GM19023 (cell line): ENCODE data around the gene CDK6.
"Not testable (repeated sequence)": the region's sequence is repeated elsewhere in the genome, so short reads cannot be mapped to it uniquely, and the experiment has no call there.

Experiments
- ATAC-seq: cut with Tn5 transposase; IDR thresholded peaks from one replicate; pipeline ENCODE4 v1.9.1; 2021; ENCODE audit warnings: mild to moderate bottlenecking, moderate library complexity; ENCODE audit not compliant: unreplicated experiment

The CDK6 gene

DNA sequence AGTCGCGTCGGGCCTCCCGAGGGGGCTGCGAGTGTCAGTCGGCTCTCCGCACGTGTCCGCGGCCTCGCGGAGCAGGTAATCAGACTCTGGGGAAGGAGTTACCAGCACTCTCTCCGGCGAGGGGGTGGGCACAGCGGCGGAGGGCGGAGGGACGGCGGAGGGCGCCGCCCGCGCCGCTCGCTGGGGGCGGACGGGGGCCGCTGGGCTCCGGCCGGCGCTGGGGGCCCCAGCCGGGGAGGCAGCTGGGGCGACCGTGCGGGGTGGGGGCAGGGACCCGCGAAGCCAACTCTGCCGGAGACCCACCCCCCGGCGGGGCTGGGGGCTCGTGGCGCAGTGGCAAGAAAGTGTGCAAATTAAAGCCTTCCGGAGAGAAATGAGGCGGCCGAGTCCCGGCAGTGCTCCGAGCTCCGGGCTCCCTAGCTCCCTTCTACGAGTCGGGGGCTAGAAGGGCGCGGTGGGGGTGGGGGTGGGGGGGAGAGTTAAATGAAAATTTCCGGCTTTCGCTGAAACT, at the start of gene CDK6:
CDK6 (minus strand) TSS at position 85 of the 511 bp plus-strand sequence. CDS start 3,250 bp downstream, outside the sequence.
- peak; percentile 33 for ATAC-seq

DNA sequence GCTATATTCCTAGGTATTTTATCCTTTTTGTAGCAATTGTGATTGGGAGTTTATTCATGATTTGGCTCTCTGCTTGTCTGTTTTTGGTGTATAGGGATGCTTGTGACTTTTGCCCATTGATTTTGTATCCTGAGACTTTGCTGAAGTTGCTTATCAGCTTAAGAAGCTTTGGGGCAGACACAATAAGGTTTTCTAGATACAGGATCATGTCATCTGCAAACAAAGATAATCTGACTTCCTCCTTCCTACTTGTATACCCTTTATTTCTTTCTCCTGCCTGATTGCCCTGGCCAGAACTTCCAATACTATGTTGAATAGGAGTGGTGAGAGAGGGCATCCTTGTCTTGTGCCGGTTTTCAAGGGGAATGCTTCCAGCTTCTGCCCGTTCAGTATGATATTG, 49.7 kb upstream of the CDK6 start:
- ATAC-seq = not testable (repeated sequence)

DNA sequence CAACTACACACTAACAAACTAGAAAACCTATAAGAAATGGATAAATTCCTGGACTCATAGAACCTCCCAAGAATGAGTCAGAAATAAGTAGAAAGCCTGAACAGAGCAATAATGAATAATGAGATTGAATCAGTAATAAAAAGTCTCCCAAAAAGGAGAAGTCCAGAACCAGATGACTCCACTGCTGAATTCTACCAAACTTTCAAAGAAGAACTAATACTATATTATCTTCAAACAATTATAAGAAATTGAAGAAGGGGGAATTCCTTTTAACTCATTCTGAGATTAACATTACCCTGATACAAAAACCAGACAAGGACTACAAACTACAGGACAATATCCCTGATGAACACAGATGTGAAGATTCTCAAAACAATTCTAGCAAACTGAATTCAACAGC, 47.8 kb upstream of the CDK6 start:
- ATAC-seq = no peak

DNA sequence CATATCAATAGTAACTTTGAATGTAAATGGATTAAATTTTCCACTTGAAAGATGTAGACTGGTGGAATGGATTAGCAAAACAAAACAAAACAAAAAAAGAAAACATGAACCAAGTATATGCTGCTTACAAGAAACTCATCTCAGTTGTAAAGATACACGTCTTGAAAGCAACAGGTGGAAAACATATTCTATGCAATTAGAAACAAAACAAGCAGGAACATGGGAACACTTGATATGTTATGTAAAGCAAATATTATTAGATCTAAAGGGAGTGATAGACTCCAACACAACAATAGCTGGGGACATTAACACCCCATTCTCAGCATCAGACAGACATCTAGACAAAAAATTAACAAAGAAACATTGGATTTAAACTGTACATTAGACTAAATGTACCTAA, 46.4 kb upstream of the CDK6 start:
- no peak for ATAC-seq

DNA sequence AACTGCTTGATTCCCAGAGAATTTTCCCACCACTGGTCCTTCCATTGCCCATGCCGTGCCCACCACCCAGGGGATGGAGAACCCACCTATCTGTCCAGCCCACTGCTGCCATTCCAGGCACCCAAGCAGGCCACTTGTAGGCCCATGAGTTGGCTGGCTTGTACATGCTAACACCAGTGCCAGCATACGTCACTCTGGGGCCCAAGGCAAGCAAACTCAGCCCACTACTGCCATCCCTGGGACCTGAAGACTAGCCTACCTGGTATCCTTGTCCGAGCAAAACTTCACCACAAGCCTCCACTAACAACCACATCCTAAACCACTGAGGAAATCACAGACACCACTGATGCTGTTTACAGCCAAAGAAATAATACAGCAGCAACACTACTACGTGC, 44.7 kb upstream of the CDK6 start:
- no peak for ATAC-seq

DNA sequence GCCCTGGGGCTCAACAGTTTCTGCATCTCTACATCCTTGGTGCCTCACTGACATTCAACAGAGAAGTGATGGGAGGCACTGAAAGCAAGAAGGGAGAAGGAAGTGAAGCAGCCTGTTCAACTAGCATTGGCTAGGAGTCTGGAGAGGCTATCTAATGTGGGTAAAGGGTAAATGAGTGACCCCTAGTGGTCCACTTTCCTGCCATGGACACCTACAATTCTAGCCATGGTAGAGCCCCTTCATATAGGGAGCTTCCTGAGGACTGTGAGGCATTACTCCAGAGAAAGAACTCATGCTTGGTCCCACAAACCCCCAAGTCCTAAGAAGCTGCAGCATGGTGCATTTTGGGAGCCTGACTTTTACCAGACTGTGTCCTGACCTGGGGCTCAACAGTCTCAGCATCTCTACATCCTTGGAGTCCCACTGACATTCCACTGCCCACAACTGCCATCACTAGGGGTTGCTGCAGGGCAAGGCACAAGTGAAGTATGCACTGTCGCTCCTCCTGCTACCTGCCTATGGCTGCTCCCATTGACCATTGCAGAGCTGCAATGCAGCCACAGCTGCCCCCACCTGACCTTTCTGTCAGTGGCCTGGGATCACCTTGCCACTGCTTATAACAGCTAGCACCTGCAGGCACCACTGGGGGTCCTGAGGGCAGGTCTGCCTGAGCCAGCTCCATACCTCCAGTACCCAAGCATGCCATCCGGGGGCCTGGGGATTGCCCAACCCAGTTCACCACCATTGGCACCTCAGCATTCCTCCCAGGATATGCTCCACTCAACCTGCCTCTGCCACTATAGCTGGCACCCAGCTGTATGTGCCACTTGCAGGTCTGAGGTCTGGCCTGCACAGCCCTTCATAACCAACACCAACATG, 44.1 kb upstream of the CDK6 start:
- peak; percentile 53 for ATAC-seq

DNA sequence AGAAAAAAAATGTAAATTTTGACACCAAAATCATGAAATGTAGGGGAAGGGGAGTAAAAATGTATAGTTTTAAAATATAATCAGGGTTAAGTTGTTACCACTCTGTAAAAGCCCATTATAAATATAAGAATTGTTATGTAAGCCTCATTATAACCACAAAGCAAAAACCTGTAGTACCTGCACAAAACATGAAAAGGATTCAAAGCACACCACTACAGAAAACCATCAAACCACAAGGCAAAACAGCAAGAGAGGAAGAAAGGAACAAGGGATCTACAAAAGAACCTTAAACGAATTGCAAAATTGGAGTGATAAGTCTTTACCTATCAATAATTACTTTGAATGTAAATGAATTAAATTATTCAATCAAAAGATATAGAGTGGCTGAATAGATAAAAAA, 41.0 kb upstream of the CDK6 start:
- ATAC-seq = no peak

DNA sequence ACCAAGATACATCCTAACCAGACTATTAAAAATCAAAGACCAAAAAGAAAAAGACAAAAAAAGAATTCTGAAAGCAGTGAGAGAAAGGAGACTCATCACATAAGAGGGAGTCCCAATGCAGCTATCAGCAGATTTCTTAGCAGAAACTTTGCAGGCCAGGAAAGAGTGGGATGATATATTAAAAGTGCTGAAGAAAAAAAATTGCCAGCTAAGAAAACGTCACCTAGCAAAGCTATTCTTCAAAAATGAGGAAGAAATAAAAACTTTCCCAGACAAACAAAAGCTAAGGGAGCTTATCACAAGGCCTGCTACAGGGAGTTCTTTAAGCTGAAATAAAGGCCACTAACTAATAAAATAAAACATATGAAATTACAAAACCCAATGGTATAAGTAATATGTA, 40.5 kb upstream of the CDK6 start:
- ATAC-seq = no peak

DNA sequence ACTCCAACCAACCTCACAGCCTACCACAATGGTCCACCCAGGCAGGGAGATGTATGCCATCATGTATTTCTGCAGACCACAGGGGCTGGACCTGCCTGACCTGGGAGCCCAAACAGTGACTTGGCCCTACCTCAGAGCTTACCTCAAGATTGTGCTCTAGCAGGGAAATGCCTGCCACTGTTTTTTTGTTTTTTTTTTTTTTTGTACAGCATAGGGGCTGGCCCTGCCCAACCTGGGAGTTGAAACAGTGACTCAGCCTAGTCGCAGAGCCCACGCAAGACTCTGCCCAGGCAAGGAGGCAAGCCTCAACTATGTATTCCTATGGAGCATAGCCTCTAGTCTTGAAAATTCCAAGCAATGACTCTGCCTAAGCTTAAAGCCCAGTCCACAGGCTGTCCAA, 39.3 kb upstream of the CDK6 start:
- no peak for ATAC-seq

DNA sequence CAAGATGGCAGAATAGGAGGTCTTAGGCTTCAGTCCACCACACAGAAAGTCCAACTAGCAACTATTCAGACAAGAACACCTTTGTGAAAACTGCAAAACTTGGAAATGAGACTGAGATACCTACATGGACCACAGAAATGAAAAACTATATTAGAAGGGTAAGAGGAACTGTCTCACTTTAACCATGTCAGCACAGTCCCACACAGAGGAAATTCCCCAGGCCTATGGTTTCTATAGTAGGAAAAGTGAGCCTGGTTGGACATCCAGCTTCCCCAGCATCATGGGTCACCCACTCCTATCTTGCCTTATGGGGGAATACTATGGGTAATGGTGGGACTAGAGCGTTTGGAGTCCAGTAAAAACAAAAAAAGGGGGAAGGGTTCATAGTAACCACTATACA, 38.8 kb upstream of the CDK6 start:
- ATAC-seq = no peak

DNA sequence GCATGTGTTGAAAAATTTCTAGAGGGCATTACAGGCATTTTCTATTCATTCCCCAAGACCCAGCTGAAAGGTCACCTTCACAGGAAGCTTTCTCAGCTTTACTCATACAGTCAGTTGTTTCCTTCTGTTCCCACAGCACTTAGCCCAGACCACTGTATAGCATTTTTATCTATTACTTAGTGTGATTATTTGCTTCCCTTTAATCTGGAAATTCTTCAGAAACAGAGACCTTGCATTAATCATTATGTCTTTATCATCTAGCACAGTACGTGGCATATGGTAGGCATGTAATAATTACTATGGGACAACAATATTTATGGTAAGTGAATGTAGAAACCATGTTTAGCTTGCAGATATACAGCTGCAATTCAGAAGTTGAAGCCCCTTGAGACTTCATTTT, 38.2 kb upstream of the CDK6 start:
- no peak for ATAC-seq

DNA sequence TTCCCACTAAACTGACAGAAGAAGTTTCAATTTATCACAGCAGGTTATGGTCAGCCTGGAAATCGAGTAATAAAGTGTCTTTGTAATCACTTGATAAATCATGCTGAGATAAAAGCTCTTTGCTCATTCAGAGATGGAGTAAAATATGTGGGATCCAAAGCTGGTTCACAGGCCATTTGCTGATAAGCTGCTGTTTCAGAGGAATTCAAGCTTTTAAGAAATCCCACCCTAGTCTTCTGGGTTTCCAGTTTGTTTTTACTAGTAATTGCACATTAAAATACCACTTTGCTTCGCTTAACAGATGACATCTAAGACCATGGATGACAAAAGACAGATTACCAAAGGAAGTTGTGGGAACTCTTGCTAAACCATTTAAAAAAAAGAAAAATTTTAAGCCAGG, 37.4 kb upstream of the CDK6 start:
- no peak for ATAC-seq

DNA sequence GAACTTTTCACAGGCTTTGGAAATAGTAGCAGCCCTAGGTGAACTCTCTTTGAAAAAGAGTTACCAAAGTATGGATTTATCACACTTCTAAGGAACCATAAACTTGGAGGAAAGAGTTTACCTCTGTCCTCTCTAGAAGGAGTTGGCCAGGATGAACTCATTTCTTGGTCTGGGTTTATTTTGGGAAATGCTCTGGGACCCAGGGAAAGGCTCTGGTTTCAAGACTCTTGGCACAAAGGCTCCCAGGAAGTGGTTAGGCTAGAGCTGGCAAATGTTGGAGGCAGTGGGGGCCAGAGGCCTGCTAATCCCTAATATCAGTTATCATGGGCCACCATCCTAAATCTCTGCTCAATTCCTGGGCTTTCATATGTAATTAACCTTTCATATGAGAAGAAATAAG, 36.3 kb upstream of the CDK6 start:
- ATAC-seq = no peak

DNA sequence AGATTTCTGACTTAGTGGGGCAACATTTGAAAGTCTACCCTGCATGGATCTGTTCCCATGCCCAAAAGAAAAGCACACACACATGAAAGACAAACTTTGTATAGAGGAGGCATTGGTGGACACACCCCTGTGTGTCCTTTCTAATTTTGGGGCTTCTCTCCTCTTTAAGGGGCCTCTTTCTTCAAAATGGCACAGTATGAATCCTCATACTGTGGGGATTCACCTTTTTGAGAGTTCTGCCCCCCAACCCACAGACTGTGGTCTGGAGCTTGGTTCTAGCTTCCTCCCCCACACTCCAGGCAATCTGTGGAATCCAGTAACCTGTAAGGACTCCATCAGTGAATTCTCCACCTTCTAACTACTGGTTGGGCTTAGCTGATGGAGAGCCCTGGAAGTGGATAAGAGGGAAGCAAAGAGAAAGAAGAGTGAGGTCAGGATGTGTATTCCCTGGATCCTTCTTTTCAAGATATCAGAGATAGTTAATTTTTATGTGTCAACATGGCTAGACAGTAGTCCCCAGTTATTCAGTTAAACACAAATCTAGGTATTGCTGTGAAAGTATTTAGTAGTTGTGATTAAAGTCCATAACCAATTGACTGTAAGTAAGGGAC, 32.4 kb upstream of the CDK6 start:
- no peak for ATAC-seq

DNA sequence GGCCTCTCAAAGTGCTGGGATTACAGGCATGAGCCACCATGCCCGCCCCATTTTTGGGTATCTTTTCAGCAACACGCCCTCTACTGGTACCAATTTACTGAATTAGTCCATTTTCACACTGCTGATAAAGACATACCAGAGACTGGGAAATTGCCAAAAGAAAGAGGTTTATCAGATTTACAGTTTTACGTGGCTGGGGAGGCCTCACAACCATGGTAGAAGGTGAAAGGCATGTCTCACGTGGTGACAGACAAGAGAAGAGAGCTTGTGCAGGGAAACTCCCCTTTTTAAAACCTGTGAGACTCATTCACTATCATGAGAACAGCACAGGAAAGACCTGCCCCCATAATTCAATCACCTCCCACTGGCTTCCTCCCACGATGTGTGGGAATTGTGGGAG, 27.8 kb upstream of the CDK6 start:
- not testable (repeated sequence) for ATAC-seq

DNA sequence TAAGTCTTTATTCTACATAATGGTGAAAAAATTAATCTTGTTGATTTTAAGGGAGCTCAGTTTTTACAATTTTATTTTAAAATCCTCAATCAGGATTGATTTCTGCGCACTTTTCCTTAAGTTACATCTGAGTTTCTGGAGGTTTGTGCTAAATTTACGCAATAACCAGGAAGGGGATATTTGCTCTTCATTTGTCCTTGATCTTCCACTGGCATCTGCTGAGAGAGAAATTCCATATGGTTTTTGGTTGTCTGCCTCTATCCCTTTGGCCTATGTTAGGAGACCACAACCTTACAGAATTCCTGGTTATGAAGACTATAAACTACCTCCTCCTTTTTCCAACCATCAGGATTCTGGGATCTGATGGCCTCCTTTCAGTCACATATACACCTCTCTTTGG, 20.1 kb upstream of the CDK6 start:
- ATAC-seq = no peak

DNA sequence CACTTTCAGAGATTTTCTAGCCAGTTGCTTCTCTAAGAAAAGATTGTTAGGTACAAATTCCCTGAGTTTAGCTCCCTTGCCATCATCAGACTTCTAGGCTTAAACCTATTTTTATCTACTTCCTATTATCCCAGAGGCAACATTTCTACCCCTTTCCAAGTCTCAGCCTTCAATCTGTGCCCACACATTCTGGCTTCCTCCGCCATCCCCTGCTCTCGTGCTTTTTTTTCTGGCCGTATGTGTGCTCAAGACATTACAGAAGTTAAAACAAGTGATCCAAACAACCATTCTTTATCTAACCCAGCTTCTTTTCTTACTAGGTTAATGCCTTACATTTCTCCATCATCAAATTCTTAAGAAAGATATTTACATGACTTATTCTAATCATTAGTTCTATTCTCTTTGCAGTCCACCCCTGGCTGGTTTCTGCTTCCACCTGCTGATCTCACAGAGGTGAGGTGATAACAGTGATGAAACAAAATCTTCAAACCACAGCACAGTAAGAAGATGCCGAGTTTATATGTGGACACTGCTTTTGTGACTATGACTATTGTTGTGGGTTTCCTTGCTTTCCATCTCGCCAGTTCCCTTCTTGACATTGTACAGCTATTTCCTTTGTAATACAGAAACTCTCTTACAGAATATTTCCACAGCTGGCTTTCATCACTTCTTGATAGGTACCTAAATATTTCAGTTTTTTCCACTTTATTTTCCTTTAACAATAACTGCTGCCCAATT, 18.3 kb upstream of the CDK6 start:
- peak; percentile 62 for ATAC-seq

DNA sequence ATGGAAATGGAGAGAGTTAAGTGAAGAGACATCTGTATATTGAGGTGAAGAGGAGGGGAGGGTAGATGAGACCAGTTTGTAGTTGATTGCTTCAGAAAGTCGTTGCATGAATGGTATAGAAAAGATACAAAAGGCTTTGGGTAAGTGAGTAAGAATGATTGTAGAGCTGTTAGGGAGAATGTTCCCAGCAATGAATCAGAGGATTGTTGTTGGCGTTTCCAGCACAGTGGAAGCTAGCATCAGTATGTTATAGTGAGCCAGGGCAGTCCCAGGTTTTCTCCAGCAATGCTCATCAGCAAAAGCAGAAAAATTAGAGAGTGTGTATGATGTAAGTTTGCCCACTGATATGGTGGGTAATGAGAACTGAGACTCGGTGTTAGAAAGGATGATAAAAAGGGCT, 15.4 kb upstream of the CDK6 start:
- ATAC-seq = no peak

DNA sequence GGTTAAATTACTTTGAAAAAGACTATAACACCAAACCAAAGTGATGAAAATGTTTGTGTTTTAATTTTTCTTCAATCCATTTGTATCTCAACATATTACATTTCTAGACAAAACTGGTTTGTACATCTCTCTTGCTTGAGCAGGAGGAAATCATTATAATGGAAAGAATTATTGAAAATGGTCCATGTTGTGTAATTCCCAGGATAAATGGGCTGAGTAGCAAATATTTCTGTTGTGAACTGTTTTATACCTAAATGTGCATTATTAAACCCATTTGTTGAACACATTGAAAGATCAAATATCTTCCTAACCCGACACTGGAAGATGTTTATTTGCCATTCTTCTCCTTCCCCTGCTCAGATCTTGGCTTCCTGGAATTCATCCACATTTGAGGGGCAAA, 14.1 kb upstream of the CDK6 start:
- ATAC-seq = no peak

DNA sequence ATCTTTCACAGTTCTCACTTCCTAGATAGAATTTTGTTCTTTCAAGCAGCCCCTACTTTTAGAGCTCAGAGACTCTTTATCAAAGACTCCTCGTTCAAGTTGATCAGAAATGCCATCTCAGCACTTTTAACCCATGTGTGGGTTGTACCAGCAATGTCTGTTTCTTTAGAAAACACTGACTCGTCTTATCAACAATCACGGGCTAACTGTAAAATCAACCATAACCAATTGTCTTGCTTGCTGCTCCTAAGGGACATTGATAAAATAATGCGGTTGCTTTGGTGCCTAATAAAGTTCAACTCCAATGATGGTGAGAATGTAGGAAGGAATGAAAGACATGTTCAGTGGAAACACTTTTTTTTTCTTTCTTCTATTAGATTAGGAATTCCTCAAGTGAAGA, 12.9 kb upstream of the CDK6 start:
- ATAC-seq = no peak

DNA sequence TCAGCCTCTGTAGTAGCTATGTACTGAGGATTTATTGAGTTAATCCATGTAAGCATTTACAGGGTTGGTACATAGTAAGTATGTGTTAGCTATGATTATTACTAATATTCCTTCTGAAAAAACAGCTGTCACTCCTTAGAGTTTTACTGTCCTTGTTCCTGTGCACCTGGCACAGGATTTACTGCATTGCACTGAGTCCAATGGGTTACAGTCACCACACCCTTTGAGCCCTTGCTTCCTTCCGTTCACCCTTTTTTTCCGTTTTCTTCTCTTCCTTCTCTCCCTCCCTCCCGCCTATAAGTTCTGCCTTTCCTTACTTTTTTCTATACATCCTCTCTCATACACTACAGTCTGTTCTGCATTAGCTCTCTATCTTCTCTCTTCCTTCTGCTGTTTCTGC, 12.5 kb upstream of the CDK6 start:
- ATAC-seq = no peak

DNA sequence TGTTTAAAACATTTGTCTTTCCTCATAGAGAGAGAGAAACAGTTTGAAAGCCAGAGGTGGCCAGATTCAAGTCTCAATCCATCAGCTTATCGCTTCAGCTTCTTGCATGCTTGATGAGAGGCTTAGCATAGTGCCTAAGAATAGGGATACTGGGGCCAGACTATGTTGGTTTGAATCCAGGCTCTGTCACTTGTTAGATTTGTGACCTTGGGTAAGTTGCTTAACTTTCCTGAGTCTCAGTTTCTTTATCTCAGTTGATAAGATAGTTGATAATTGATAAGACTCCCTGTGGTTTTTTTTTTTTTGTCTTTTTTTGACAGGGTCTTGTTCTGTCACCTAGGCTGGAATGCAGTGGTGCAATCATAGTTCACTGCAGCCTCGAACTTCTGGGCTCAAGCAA, 12.1 kb upstream of the CDK6 start:
- no peak for ATAC-seq
